ENCODE data around the gene FYN.

The FYN gene

GRCh38 chr6:111709615-111710398 is 163.4 kb downstream of the FYN start:
- TF ChIP-seq CTCF (IDR thresholded peaks at IDR 0.05; ENCODE audit: extremely low read depth, insufficient read depth, missing control alignments), result peak; percentile 57
- in situ Hi-C loops (cut with MboI; ENCODE audit: low pct_unique_long_range_greater_than_20kb, low sequenced_read_pairs, unreplicated experiment), result loop anchor here (10.0 to 25.0 kb wide), 2 partner anchors 285 to 452 kb away; no protein-coding TSS in a partner anchor
- peak; percentile 69 for DNase-seq (ENCODE audit: low spot score)

GRCh38 chr6:111709201-111709600 is 164.1 kb downstream of the FYN start:
- DNase-seq (ENCODE audit: low spot score), result no peak
- in situ Hi-C loops (cut with MboI; ENCODE audit: low pct_unique_long_range_greater_than_20kb, low sequenced_read_pairs, unreplicated experiment), result loop anchor here (10.0 to 25.0 kb wide), 2 partner anchors 286 to 453 kb away; no protein-coding TSS in a partner anchor
- no peak for TF ChIP-seq CTCF (IDR thresholded peaks at IDR 0.05; ENCODE audit: extremely low read depth, insufficient read depth, missing control alignments)

GRCh38 chr6:111707773-111708172 is 165.5 kb downstream of the FYN start:
- in situ Hi-C loops (cut with MboI; ENCODE audit: low pct_unique_long_range_greater_than_20kb, low sequenced_read_pairs, unreplicated experiment), result loop anchor here (10.0 to 25.0 kb wide), 2 partner anchors 287 to 455 kb away; no protein-coding TSS in a partner anchor
- no peak for TF ChIP-seq CTCF (IDR thresholded peaks at IDR 0.05; ENCODE audit: extremely low read depth, insufficient read depth, missing control alignments)
- no peak for DNase-seq (ENCODE audit: low spot score)

- in situ Hi-C loops (cut with MboI; ENCODE audit: low pct_unique_long_range_greater_than_20kb, low sequenced_read_pairs, unreplicated experiment), result loop anchor here (10.0 to 25.0 kb wide), 2 partner anchors 288 to 455 kb away; no protein-coding TSS in a partner anchor
- TF ChIP-seq CTCF (IDR thresholded peaks at IDR 0.05; ENCODE audit: extremely low read depth, insufficient read depth, missing control alignments), result no peak
- no peak for DNase-seq (ENCODE audit: low spot score)
These were observed 166.3 kb downstream of the FYN start for GRCh38 chr6:111706841-111707391.

DNA sequence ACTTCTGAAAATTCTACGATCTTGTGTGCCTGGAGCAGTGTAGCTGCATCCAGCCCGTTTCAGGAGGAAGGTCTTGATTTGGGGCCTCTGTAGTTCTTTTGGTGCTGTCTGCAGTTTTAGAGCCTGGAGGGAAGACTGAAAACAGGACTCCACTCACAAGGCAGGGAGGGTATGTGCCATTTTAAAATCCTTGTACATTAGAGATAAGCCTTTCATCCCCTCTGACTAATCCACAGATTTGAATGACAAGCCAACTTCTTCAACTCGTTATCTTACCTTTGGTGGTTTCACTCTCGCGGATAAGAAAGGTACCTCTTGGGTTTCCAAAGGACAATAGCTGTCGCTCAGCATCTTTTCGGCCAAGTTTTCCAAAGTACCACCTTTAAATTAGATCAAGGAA is 169.5 kb downstream of the FYN start:
- DNase-seq (ENCODE audit: low spot score), result no peak
- no peak for TF ChIP-seq CTCF (IDR thresholded peaks at IDR 0.05; ENCODE audit: extremely low read depth, insufficient read depth, missing control alignments)
- in situ Hi-C loops (cut with MboI; ENCODE audit: low pct_unique_long_range_greater_than_20kb, low sequenced_read_pairs, unreplicated experiment), result loop anchor here (10.0 to 25.0 kb wide), 2 partner anchors 291 to 459 kb away; no protein-coding TSS in a partner anchor

DNA sequence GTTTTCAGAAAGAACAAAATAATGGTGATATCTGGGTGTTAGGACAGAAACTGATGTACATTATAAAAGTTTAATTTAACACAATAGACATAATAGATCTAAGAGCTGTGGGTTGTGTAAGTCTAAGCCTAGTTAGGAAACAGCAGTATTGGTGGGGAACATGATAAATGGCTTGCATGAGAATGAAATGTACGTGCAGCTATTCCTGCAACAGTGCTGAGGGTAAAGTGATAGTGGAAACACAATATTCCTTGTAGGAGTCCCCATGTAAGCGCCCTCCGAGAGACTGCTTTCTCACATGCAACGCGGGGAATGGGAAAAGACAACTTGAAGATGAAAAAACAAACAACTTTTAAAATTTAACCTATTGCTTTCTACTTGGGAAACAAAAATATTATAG is 171.0 kb downstream of the FYN start:
- no peak for TF ChIP-seq CTCF (IDR thresholded peaks at IDR 0.05; ENCODE audit: extremely low read depth, insufficient read depth, missing control alignments)
- in situ Hi-C loops (cut with MboI; ENCODE audit: low pct_unique_long_range_greater_than_20kb, low sequenced_read_pairs, unreplicated experiment), result loop anchor here (10.0 to 25.0 kb wide), 2 partner anchors 293 to 460 kb away; no protein-coding TSS in a partner anchor
- no peak for DNase-seq (ENCODE audit: low spot score)
